Breast epithelium (tissue), 3 donors: ENCODE measurements around the gene SNAP47.

Source experiments
- CTCF ChIP-seq, 3 donors: fragments of 450-650 bp; IDR thresholded peaks; one replicate each; pipeline ENCODE4 v1.5.1; 2016 to 2017; ENCODE audit warnings: antibody characterized with exemption in 3 of 3, mild to moderate bottlenecking in 3 of 3, moderate library complexity in 3 of 3
- POLR2A ChIP-seq: fragments of 450-650 bp; IDR thresholded peaks from one replicate; pipeline ENCODE4 v1.6.1; 2016; ENCODE audit warnings: antibody characterized with exemption, mild to moderate bottlenecking, moderate library complexity
- POLR2AphosphoS5 ChIP-seq, 3 donors: sonication (generic); formaldehyde crosslinking; IDR thresholded peaks; one replicate each; pipeline ENCODE4 v1.6.1; 2017; ENCODE audit warnings: antibody characterized with exemption in 3 of 3

- TF ChIP-seq CTCF (IDR thresholded peaks at IDR 0.05) (no peak), POLR2A (peak; percentile 75), POLR2AphosphoS5 (IDR thresholded peaks at IDR 0.05) (peak; percentile 88 to 95 (median 91))
Observed at GRCh38 chr1:227734856-227735538, at the start of gene SNAP47, which contains the start of gene JMJD4.
